ENCODE data around the gene LMAN1L.

The LMAN1L gene

DNA sequence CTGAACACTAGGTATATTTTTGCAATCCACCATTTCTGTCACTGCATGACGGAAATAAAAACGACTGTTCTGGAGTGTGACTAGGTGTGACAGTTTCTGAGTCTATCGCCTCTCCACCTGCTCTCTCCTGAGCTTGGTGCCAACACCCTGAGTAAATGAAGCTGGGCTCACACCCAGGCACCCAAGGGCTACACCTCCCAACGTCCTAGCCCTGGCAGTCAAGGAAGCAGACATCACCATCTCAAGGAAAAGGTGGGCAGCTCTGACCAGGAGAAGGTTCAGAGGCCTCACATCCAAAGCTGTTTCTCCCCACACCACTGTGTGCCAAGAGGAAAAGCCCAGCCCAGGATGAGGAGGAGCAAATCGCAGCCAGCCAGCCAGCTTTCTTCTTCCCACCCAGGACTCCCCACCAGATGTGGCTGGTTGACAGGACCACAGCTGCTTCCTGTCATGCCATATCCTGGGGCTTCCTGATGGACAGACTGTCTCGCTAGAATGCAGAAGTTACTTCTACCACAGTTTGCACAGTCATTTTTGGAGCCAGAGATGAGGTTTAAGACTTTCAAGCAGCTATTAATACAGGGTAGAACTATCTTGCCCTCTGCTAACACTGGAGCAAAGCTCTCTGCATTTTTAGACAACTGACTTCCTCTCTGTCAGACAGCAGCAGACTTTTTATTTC is 57.2 kb downstream of the LMAN1L start:
- DNase-seq (ENCODE audit: insufficient read length, low spot score): peak; percentile 65
- peak; percentile 93 for FAIRE-seq
- peak; percentile 88 for TF ChIP-seq SPI1 (IDR thresholded peaks at IDR 0.05; ENCODE audit: low read depth, low read length)
- peak; percentile 56; the same call in 1 of the 2 replicates for TF ChIP-seq POLR2AphosphoS5 (IDR thresholded peaks at IDR 0.05; ENCODE audit: low read depth, low read length)
- peak; percentile 46 for TF ChIP-seq PAX5 (IDR thresholded peaks at IDR 0.05; ENCODE audit: insufficient read depth, low read length, severe bottlenecking)
- no peak for TF ChIP-seq TAF1 (IDR thresholded peaks at IDR 0.05; ENCODE audit: low read depth, low read length)
- TF ChIP-seq POLR2A (IDR thresholded peaks at IDR 0.05; ENCODE audit: low read depth, low read length): peak; percentile 76
- TF ChIP-seq POU2F2 (IDR thresholded peaks at IDR 0.05; ENCODE audit: low read depth, low read length): no peak

DNA sequence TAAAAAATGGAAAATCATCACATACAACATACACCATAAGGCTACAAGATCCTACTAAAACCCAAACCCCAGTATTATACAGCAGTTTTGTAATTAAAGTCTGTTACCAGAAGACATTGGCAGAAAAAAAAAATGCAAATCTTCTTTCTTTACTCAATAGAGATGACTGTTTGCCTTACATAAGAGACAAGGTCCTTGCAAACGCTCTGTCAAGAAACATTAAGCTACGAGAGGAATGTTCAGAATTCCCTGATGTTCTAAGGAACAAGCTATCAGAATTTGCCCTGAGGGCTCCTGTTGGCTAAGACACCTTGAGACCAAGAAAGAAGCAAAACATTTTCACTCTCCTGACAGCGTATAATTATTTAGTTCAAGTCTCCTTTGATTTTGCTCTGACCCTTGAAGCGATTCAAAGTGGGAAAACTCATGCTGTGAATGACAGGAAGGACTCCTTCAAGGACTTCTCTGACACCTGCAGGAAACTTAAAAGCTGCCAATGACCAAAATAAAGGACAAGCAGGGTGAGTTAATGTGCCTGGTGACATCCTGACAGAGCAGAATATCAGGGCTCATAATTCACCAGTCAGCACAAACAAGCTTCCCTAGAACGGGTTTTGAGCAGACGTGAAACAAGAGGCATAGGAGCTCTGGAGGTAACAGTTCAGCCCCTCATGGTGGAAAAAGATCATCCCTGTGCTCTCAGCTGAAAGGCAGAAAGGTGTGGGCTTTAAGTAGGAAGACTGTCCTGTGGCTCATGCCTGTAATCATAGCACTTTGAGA is 58.0 kb downstream of the LMAN1L start:
- DNase-seq (ENCODE audit: insufficient read length, low spot score): no peak
- no peak for FAIRE-seq
- TF ChIP-seq TAF1 (IDR thresholded peaks at IDR 0.05; ENCODE audit: low read depth, low read length) (no peak), POLR2AphosphoS5 (IDR thresholded peaks at IDR 0.05; ENCODE audit: low read depth, low read length) (no peak), POU2F2 (IDR thresholded peaks at IDR 0.05; ENCODE audit: low read depth, low read length) (no peak), PAX5 (IDR thresholded peaks at IDR 0.05; ENCODE audit: insufficient read depth, low read length, severe bottlenecking) (no peak), SPI1 (IDR thresholded peaks at IDR 0.05; ENCODE audit: low read depth, low read length) (no peak), POLR2A (IDR thresholded peaks at IDR 0.05; ENCODE audit: low read depth, low read length) (no peak)

DNA sequence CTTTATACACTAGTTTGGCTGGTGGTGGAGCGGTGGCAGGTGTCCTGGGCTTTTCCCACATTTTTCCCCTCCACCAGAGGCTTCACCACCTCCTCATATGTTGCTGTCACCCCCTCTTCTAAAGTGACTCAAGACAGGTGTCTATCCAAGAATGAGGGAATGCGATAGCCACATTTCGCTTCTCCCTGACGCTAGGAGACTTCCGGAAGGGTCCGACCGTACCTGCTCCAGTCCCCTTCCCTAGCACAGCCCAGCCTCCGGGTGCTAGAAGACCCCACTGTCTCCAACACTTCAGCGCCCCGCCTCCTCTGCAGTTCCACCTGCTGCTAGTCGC is 60.0 kb downstream of the LMAN1L start:
- FAIRE-seq (peak; percentile 87), DNase-seq (ENCODE audit: insufficient read length, low spot score) (no peak)
- TF ChIP-seq SPI1 (IDR thresholded peaks at IDR 0.05; ENCODE audit: low read depth, low read length) (0 out of 2 replicates have a peak, but pooled peaks have one; percentile 1), TAF1 (IDR thresholded peaks at IDR 0.05; ENCODE audit: low read depth, low read length) (no peak), POU2F2 (IDR thresholded peaks at IDR 0.05; ENCODE audit: low read depth, low read length) (no peak)

DNA sequence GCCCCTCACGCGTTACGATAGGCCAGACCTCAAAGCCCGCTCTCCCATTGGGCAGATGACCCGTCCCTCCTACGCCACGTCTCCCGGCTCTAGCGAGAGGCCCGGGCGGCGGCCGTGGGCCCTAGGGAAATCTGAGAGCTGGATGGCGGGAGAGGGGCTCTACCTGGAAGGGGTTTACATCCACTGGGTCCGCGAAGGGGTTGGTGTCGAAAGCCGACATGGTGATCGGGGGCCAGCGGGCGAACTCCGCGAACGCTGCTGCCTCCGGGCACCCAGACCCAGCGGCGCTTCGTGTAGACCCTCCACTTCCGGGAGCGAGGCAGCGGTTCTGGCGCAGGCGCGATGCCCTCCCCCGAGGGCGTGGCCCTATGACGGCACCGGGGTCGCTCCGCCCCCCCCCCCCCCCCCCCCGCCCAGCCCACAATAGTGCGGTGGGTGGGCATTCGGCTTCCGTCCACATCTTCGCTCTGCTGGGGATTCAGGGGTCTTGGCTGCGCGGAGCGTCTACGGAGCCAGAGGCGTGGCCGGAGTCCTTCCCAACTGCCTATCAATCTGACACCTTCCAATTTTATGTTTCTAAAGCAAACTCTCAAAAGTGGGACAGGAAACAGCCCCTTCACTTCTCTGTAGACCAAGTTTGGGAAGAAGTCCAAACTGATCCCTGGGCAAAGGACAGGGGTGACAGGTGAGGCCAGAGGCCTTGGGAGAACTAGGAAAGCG is 60.6 kb downstream of the LMAN1L start, which contains the start of gene SCAMP2:
SCAMP2 (minus strand) TSS at position 330 of the 720 bp plus-strand sequence; CDS start at position 220, 110 bp downstream.
- no peak for FAIRE-seq
- peak; percentile 94 for DNase-seq (ENCODE audit: insufficient read length, low spot score)
- TF ChIP-seq POU2F2 (IDR thresholded peaks at IDR 0.05; ENCODE audit: low read depth, low read length) (peak; percentile 69), POLR2AphosphoS5 (IDR thresholded peaks at IDR 0.05; ENCODE audit: low read depth, low read length) (peak; percentile 89), SPI1 (IDR thresholded peaks at IDR 0.05; ENCODE audit: low read depth, low read length) (no peak), POLR2A (IDR thresholded peaks at IDR 0.05; ENCODE audit: low read depth, low read length) (peak; percentile 87), PAX5 (IDR thresholded peaks at IDR 0.05; ENCODE audit: insufficient read depth, low read length, severe bottlenecking) (no peak)

DNA sequence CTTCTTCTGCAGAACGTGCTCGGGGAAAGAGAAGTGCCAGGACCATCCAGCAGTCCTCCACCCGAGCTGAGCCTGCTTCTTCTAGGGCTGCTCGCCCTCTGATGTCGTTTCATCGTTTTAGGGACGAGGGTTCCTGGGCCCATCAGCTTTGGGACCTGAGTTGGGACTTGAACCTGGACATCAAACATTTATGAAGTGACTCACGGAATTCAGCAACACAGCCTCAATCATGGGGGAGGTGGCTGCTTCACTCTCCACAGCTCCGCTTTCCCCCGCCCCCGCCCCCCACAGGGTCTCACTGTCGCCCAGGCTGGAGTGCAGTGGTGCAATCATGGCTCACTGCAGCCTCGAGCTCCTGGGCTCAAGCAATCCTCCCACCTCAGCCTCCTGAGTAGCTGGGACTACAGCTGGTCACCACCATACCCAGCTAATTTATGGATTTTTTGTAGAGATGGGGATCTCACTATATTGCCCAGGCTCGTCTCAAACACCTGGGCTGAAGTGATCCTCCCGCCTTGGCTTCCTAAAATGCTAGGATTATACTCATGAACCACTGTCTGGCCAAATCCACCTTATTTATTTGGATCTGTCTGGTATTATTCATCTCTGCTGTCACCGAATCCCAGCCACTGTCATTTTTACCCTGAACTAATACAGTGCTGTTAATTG is 61.3 kb downstream of the LMAN1L start:
- TF ChIP-seq PAX5 (IDR thresholded peaks at IDR 0.05; ENCODE audit: insufficient read depth, low read length, severe bottlenecking) (no peak), SPI1 (IDR thresholded peaks at IDR 0.05; ENCODE audit: low read depth, low read length) (no peak), POLR2A (IDR thresholded peaks at IDR 0.05; ENCODE audit: low read depth, low read length) (no peak), POU2F2 (IDR thresholded peaks at IDR 0.05; ENCODE audit: low read depth, low read length) (no peak)
- no peak for DNase-seq (ENCODE audit: insufficient read length, low spot score)
- no peak for FAIRE-seq

All from GM12891 (cell line).